ENCODE data around the gene PSME3.
A peak's percentile ranks its signal among the peaks of the same experiment; 100 is the strongest.

Gene PSME3, protein sequence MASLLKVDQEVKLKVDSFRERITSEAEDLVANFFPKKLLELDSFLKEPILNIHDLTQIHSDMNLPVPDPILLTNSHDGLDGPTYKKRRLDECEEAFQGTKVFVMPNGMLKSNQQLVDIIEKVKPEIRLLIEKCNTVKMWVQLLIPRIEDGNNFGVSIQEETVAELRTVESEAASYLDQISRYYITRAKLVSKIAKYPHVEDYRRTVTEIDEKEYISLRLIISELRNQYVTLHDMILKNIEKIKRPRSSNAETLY

DNA sequence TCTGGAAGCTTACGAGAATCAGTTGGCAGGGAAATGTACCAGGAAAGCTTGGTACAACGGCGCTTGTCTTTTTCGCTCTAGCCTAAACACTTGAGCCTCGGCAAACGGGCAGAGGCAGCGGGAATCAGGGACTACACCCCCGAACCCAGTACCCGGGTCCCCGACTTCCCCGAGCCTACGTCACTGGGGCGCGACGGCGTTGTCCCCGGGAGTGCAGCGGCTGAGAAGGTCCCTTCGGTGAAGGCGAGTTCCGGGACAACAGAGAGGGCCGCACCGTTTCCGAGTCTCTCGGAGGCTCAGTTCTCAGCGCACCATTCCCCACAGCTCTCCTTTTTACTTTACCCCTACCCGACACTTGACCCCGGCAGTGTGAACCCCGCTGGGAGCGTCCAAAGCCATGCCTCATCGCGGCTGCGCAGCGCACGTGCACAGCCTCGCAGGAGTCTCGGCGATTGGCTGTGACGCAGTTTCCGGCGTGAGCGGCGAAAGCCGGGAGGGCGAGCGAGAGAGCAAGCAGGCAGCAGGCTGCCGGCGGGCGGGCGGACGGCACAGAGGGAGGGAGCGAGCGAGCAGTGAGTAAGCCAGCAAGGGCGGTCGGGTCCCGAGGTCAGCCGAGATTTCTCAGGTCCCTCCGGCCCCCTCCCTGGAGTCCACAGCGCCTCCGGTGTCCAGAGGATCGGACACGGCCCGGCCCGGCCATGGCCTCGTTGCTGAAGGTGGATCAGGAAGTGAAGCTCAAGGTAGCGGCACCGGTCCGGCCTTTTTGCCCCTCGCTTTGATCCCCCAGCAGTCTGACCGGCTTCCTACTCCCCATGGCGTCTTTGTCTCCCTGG is at the start of gene PSME3:
Gene PSME3 (plus strand): TSS at position 464 of the 833 bp plus-strand sequence. CDS start 235 bp downstream, at position 699.
- peak; percentile 96 for DNase-seq

DNA sequence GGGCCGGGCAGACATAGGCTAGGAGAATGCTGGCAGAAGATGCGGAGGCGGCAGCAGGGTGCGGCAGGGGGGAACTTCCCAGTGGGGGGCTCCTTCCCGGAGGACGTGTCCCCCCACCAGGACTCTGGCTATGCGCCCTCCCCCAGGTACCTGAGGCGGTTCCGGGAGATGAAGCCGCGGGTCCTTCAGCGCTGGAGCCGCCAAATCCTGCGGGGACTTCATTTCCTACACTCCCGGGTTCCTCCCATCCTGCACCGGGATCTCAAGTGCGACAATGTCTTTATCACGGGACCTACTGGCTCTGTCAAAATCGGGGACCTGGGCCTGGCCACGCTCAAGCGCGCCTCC is 49.4 kb upstream of the PSME3 start:
- no peak for DNase-seq

DNA sequence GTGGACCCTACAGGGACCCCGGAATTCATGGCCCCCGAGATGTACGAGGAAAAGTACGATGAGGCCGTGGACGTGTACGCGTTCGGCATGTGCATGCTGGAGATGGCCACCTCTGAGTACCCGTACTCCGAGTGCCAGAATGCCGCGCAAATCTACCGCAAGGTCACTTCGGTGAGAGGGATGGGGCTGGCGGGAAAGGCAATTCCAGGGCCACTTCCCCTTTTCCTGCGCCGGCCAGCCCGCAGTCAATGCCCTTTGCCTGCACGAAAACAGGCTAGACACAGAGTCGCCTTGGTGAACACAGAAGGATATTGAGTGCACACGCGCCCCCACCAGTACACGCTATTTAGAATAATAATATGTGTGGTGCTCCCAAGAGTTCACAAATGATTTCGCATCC is 48.8 kb upstream of the PSME3 start:
- DNase-seq, result no peak

DNA sequence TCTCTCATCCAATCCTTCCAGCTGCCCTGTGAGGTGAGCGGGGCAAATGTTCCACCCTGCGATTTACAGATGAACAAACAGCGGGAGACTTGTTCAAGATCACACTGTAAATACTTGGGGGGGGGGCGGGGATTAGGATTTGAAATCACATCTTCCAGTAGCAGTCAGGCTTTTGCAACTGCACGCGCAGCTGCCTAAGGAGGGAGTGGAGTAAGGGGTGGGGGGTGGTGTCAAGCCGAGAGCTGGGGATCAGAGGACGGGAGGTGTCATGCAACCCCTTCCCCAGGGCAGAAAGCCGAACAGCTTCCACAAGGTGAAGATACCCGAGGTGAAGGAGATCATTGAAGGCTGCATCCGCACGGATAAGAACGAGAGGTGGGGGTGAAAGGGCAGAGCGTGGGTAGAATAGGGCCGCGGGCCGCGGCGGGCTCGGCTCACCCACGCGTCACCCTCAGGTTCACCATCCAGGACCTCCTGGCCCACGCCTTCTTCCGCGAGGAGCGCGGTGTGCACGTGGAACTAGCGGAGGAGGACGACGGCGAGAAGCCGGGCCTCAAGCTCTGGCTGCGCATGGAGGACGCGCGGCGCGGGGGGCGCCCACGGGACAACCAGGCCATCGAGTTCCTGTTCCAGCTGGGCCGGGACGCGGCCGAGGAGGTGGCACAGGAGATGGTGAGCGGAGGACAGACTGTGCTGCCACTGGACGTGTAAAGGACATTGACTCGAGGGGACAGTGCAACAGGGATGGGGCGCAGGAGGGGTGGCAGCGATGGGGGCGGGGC is 48.2 kb upstream of the PSME3 start:
- DNase-seq, result no peak

DNA sequence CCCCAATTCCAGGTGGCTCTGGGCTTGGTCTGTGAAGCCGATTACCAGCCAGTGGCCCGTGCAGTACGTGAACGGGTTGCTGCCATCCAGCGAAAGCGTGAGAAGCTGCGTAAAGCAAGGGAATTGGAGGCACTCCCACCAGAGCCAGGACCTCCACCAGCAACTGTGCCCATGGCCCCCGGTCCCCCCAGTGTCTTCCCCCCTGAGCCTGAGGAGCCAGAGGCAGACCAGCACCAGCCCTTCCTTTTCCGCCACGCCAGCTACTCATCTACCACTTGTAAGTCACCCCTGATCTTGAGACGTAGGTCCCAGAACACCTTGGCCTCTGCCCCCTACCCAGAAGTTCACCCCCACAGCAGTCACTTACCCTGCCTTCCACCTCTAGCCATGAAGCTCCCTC is 45.9 kb upstream of the PSME3 start:
- DNase-seq, result no peak

DNA sequence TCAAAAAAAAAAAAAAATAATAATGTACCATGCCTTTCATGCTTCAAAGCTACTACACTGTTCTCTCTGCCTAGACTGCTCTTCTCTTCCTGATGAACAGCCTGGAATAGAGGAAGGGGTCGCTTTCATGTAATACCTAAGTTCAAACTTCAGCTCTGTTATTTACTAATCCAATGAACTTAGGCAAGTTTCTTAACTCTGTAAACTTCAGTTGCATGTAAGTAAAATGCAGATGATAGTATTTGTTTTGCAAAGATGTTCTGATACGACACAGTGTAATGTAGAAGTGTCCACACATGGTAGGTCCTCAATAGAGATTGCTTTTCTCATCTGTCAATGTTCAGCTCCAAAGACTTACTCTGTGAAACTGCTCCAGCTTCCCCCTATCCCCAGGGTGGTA is 41.2 kb upstream of the PSME3 start:
- DNase-seq, result no peak

DNA sequence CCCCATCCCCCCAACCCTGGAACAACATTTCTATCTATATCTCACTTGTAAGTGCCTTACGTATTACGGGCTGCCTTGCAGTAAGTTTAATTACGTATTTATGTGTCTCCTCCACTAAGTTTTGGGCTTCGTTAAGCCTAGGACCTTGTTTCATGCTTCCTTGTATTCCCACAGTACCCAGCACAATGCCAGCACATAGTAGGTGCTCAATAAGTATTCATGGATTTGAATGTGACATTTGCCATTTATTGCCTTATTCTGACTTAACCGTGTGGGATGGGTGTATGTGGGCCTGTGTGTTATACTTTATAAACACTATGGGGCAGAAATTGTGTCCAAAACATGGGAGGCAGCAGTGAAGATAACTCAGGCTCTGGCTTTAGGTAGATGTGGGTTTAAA is 40.7 kb upstream of the PSME3 start:
- no peak for DNase-seq

DNA sequence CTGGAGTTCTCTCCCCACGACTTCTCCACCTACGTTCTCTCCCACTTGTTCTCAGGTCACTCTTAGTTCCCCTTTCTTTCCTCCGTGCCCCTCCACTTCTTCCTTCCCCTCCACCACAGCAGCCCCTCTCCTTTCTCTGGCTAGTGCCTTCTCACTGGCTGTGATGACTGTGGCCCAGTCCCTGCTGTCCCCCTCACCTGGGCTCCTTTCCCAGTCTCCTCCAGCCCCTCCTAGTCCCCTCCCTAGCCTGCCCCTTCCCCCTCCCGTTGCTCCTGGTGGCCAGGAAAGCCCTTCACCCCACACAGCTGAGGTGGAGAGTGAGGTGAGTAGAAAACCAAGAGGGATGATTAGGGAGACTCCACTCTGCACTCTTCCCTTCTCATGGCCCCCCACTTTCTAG is 38.1 kb upstream of the PSME3 start:
- no peak for DNase-seq

DNA sequence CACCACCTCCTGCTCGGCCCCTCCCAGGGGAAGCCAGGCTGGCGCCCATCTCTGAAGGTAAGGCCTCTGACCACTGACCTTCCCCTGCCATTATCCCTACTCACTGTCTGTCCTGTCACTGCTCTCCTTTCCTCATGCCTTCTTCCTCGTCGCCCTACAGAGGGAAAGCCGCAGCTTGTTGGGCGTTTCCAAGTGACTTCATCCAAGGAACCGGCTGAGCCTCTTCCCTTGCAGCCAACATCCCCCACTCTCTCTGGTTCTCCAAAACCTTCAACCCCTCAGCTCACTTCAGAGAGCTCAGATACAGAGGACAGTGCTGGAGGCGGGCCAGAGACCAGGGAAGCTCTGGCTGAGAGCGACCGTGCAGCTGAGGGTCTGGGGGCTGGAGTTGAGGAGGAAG is 37.7 kb upstream of the PSME3 start:
- no peak for DNase-seq

DNA sequence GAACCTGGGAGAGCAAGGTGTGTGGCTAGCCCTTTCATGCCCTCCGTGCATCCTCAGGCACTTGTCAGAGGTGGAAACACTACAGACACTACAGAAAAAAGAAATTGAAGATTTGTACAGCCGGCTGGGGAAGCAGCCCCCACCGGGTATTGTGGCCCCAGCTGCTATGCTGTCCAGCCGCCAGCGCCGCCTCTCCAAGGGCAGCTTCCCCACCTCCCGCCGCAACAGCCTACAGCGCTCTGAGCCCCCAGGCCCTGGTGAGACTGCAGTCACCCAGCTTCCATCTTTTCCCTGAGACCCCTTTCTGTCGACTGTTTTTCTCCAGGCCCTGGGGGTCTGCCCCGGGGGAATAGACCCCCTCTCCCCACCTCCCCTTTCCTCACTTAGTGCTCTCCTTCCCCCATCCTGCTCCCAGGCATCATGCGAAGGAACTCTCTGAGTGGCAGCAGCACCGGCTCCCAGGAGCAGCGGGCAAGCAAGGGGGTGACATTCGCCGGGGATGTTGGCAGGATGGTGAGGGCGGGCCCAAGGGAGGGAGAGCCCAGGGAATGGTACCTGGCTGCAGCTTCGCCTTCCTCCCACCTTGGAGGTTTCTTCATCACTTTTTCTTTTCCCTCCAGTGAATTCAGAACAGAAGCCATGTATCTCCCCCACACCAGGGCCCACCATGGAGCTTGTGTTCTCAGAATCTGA is 37.0 kb upstream of the PSME3 start:
- no peak for DNase-seq

DNA sequence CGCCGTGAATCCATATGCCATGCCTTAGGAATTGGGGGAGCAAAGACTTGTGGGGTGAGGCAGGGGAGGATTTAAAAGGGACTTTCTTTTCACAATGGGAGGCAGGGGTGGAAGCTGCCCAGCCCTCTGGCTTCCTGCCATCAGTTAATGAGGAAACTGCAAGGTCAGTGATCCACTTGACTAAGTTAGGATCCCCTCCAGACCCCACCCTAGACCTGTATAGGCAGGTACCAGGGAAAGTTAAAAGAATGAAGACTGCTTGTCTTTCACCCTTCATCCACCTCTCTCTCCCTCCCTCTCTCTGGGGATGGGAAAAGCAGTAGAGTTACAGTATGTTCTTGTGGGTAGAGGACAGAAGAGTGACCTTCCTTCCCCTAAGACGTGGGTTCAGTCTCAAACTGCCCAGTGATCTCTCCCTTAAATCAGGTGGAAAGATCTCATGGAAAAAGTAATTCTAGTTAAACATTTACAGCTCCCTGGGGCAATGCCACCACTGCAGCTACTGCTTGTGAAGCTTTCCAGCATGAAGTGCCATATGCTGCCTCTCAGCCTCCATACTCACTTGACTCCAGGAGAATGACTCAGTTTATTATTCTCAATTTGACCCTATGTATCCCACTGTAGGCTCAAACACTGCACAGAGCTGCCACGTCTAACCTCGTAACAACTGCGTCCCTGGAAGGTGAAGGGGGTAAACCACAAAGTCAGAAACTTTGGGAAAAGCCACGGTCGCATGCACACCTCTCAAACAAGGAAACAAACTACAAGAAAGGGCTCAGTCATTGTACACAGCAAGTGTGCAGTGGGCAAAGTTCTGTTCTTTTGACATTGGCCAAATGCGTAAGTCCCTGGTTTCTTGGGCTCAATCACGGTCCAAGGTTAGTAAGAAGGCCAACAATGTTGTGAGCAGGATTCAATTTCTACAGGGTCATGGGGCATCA is 35.9 kb upstream of the PSME3 start:
- DNase-seq, result no peak

DNA sequence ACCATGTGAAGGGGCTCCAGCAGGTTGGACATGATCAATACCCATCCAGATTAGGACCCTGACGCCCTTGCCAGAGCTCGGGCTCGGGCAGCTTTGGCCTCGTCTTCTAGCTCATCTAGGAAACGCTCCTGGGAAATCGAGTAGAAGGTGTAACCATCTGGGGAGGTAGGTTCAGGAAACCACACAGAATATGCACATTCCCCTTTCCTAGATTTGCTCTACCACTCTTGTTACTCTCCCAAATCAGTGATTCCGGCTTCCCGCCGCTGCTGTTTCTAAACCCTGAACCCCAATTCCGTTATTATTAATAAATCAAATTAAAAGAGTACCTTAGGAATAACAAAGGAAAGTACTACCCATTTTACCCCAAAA is 35.2 kb upstream of the PSME3 start:
- DNase-seq, result no peak

DNA sequence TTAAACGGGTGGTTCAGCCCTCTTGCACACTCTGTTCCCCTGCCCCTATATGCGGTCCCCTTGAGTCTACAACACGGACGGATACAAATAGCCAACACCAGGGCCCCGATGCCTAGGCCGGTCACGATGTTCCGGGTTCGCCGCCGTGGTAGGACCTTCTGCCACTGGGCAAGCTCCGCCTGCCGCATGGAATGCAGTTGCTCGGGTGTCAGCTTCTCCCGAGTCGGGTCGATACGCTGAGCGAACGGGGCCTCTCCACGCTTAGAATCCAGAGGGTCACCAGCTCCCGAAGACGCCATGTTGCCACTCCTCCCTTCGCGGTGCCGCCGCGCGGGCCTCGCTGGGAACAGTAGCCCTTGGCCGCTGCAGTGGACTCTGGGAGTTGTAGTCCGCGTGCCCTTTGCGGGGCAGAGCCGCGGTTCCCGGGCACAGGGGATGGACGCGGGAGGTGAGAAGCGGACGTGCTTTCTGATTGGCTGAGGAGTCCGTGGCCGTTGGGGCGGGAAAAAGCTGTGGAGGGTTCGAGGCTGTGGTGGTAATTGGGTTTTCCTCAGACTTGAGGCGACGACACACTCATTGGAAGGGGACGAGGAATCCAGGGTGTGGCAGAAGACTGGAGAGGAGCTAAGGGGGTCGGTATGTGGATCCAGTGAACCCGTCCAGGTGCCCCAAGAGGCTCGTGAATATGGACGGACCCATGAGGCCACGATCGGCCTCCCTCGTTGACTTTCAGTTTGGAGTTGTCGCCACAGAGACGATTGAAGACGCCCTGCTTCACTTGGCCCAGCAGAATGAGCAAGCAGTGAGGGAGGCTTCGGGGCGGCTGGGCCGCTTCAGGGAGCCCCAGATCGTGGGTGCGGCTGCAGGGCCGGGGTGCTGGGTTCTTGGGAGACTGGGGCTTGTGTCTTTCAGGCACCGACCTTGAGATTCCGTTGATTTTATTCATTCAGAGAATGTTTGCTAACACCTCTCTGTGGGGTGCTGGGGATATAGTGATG is 34.5 kb upstream of the PSME3 start, which contains the start of the genes CNTD1 and COA3:
Gene CNTD1 (plus strand): TSS at position 479 of the 998 bp plus-strand sequence. CDS start 207 bp downstream, at position 686.
Gene COA3 (minus strand): TSS at position 322 of the 998 bp plus-strand sequence. CDS start 23 bp downstream, at position 299.
- peak; percentile 92 for DNase-seq

DNA sequence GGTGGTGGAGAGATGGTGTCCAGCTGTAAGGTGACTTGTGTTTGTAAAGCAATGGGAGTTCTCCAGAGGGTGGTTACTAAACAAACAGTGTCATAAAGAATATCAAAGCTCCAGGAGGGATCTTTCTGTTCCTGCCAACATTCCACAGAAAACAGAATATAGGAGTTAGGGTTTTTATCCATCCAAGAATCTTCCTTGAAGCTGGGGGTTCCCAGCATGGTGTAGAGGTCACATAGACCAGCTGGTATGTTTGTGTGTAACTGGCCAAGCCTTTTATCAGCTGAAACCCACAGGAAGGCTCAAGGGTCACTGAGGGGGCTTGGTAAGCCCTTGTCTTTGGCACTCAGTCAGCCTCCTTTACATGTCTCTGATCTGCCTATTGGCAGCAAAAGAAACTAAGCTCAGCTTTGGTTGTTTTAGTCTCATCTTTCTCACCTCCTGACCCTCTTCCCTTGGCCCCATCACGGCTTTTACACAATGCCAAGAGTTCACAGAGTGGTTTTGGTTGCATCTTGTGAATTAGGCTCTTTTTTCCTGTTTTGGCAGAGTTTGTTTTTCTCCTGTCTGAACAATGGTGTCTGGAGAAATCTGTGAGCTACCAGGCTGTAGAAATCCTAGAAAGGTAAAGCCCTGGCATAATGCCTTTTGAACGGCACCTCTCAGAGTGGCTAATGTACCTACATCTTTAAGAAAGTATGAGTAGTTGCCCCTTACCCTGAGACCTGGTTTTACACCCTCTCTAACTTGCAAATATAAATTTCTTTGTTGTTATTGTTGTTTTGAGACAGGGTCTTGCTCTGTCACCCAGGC is 29.9 kb upstream of the PSME3 start:
- no peak for DNase-seq

DNA sequence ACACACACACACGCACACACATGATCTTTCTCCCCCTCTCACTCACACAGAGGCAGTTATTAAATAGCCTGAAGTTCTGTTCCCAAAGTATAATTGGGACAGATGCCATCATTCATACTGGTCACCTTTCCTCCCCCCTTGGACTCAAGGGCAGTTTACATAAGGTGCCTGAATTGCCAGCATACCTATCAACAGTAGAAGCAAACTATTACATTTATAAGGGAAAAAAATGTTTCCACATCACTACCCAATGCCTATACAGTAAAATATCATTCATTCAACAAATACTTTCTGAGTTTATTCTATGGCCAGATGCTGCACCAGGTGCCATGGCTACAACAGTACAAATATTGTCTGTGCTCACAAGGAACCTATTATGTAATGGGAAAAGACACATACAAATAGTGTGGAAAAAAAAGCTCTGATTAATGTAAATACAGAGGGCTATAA is 28.3 kb upstream of the PSME3 start:
- no peak for DNase-seq

DNA sequence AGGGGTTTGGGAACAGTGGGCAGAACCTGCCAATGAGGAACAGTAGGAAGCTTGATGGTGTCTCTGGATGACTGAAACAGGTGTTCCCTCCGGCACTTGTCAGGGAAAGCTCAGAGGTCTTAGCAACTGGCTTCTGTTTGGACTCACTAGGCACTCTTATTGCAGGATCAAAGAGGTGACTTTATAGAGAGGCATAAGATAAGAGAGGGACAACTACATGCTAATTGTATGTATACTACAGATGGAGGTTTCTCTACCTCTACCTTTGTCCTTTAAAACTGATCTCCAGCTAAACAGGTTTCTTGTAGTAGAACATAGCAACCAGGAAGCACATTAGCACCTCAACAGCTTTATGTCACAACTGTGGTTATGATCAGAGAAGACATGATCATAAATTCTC is 26.9 kb upstream of the PSME3 start:
- DNase-seq, result peak; percentile 7

DNA sequence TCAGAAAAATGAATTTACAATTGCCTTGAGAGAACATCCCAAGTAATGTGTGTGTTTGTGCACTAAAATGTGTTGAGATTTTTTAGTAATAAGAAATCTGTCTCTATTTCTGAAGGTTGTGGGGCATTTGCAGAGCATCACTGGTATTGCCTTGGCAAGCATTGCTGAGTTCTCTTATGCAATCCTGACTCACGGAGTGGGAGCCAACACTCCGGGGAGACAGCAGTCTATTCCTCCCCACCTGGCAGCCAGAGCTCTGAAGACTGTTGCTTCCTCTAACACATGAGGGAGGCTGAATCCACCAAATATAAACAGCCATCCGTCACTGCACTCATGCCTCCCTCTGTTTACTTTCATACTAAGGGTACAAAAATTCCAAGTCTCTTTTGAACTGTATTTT is 23.9 kb upstream of the PSME3 start:
- peak; percentile 22 for DNase-seq

DNA sequence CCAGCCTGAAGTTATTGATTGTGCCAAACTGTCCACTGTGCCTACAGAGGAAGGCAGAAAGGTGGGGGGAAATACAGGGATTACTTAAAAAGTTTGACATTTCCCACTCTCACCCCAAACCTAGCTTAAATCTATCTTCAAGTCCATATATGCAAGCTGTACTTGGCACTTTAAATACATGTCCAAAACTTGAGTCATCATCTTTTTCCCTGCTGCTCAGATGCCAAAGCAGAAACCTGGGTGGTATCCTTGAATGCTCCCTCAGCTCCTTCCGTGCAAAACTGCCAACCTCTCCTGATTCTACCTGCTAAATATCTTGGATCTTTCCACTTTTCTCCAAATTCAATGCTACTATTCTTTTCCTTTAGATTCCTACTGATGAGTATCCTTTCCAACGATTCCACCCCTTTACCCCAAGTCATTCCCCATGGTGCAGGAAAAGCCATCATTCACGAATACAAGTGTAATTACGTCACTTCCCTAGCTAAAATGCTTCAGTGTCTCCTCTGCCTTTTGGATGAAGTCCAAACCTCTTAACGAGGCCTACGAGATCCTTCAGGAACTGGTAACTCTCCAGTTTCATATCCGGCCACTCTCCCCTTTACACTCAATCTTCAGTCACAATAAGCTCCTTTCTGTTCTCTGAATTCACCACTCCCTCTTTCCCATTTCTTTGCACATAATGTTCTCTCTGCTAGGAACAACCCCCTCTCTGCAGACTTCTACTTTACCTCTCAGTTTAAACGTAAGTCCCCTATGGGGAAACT is 18.4 kb upstream of the PSME3 start:
- peak; percentile 0 for DNase-seq

DNA sequence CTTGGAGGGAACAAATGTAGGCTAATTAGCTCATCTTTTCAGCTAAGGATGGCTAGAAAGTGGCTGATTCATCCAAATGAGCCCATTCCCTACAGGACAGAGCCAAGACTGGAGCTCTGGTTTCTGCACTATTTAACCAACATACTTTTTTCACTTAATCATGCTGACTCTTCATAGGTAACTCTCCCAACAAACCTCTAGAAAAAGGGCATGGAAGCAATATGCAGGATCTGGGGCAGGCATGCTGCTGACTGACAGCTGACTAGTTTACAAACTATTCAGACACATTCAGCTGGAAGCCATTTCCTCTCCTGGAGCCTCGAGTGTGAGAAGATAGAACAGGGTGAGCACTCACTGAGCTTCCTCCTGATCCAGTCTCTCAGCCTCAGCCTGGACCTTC is 15.3 kb upstream of the PSME3 start:
- DNase-seq, result peak; percentile 28
